Adrenal gland (tissue), 12 donors: ENCODE results near the gene MARCHF3. TPM values are rescaled to one million over a fixed set of nuclear protein-coding genes. Genes with fewer than 3 reads are reported as not detected.

ENCODE experiments used
- DNase-seq, 7 donors: peaks; one replicate each; pipeline ENCODE4 v3.0.0-alpha.2; 2019 to 2020
- H3K27ac ChIP-seq, 5 donors: fragments of 200-600 bp; sonication (generic) in 4 of 5; 1 replicate in 3 of 5; 2 replicates in 2 of 5; pipeline versions ENCODE4 v1.5.1 to v1.8.0; 2016 to 2020; ENCODE audit warnings: mild to moderate bottlenecking in 1 of 5
- H3K27me3 ChIP-seq: fragments of 200-600 bp; 2 replicates; pipeline ENCODE4 v1.8.0; 2021
- H3K36me3 ChIP-seq, 2 donors: fragments of 200-600 bp; replicated peaks in 1 of 2; 1 replicate in 1 of 2; 2 replicates in 1 of 2; pipeline versions ENCODE4 v1.5.1 to v1.8.0; 2018 to 2022
- H3K4me1 ChIP-seq, 2 donors: fragments of 200-600 bp; replicated peaks in 1 of 2; 1 replicate in 1 of 2; 2 replicates in 1 of 2; pipeline versions ENCODE4 v1.5.1 to v1.8.0; 2018 to 2021
- H3K4me3 ChIP-seq, 4 donors: fragments of 200-600 bp; sonication (generic) in 3 of 4; one replicate each; pipeline ENCODE4 v1.5.1; 2016 to 2018
- H3K9me3 ChIP-seq, 3 donors: fragments of 200-600 bp; sonication (generic) in 1 of 3; replicated peaks in 1 of 3; 1 replicate in 2 of 3; 2 replicates in 1 of 3; pipeline versions ENCODE4 v1.5.1 to v1.8.0; 2016 to 2021
- POLR2A ChIP-seq, 2 donors: fragments of 450-650 bp; IDR thresholded peaks; one replicate each; pipeline ENCODE4 v1.6.1; 2017; ENCODE audit warnings: antibody characterized with exemption in 2 of 2, mild to moderate bottlenecking in 2 of 2, moderate library complexity in 1 of 2
- WGBS, 4 donors: extraction: QIAGEN DNeasy Blood & Tissue Kit in 2 of 4; methylation state at CpG; one replicate each; pipeline versions ENCODE4 v1.1.5 to v1.1.7; 2013 to 2017; 5-methylcytosine and 5-hydroxymethylcytosine counted together
- intact Hi-C, 2 donors: fragments of 100-400 bp; cut with DNase I; formaldehyde crosslinking; loops; one replicate each; pipeline versions ENCODE4 v1.14.1 to v1.15.0; 2022 to 2023
- polyA plus RNA-seq, 3 donors: library from polyadenylated mRNA; stranded (reverse); fragments of 200-250 nt in 2 of 3; fragments of 350-450 nt in 1 of 3; fragmentation: Illumina TruSeq in 1 of 3; extraction: RNeasy Lipid Tissue Mini Kit (QIAGEN cat#74804) in 1 of 3; gene quantifications; one replicate each; pipeline ENCODE4 v1.2.3, GENCODE V29; 2013 to 2014
- total RNA-seq, 9 donors: library from RNA; depleted of rRNA in 4 of 9; stranded (reverse); fragments of >200 nt in 4 of 9; fragments of 120-200 nt in 1 of 9; fragmentation: NEBNext Ultra II Directional in 1 of 9; extraction: Animal tissue kit (Norgen Biotek cat#: 25700) in 1 of 9; gene quantifications; one replicate each; pipeline versions ENCODE4 v1.1.0 to v1.2.4, GENCODE V29; 2013 to 2023
- TF ChIP-seq, protein P1 (sequence below), 6 experiments: fragments of 450-650 bp in 4 of 6; fragments of 200-600 bp in 2 of 6; sonication (generic) in 1 of 6; IDR thresholded peaks; 1 replicate in 5 of 6; 2 replicates in 1 of 6; pipeline versions ENCODE4 v1.5.1 to v1.8.0; 2016 to 2021; ENCODE audit warnings: antibody characterized with exemption in 6 of 6, mild to moderate bottlenecking in 2 of 6, moderate library complexity in 1 of 6
- donor health status: healthy with polysubstance abuse.
- donor health status: Bipolar disorder and iron deficiency.
- donor health status: DM: yes; HTN: yes; CAD: no.
- donor health status: DM: no; HTN: no; CAD: no.
- donor health status: DM: no; HTN: no; CAD: no.
- donor health status: DM: yes; HTN: yes; CAD: no.

Gene MARCHF3
- total and polyA plus RNA-seq, 12 donors, result 3.9 to 48.9 (median 12.2) TPM

DNA sequence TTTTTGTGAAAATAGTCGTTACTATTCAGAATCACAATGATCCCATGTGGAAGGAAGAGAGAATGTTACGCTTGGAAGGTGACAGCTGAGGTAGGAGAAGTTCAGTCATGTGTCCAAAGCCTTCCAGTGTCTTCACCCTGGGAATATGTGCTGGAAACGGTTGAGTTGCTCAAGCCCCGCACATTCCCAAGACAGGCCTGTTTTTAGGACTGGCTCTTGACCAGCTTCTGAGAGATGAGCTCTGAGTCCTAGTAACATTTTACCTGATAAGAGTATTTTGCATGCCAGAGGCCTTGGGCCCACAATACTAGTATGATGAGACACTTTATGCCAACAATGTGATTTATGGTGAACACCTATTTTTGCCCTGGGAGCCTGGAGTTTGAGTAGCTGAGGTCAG, 151.7 kb downstream of the MARCHF3 start:
- 51 to 64% (median 54%) methylated on average over 4 of the region's 4 CpGs for WGBS, 4 donors
- no peaks in the 10 kb centered on the region for H3K27me3 ChIP-seq
- H3K4me1 ChIP-seq, result no peaks in the 10 kb centered on the region
- H3K27ac ChIP-seq, result peak overlapping the region in 1 of 5 donors; percentile 11
- H3K9me3 ChIP-seq, result no peaks in the 10 kb centered on the region
- peak in 1 of 7 donors; percentile 17 for DNase-seq
- TF ChIP-seq, protein P1, sequence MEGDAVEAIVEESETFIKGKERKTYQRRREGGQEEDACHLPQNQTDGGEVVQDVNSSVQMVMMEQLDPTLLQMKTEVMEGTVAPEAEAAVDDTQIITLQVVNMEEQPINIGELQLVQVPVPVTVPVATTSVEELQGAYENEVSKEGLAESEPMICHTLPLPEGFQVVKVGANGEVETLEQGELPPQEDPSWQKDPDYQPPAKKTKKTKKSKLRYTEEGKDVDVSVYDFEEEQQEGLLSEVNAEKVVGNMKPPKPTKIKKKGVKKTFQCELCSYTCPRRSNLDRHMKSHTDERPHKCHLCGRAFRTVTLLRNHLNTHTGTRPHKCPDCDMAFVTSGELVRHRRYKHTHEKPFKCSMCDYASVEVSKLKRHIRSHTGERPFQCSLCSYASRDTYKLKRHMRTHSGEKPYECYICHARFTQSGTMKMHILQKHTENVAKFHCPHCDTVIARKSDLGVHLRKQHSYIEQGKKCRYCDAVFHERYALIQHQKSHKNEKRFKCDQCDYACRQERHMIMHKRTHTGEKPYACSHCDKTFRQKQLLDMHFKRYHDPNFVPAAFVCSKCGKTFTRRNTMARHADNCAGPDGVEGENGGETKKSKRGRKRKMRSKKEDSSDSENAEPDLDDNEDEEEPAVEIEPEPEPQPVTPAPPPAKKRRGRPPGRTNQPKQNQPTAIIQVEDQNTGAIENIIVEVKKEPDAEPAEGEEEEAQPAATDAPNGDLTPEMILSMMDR (IDR thresholded peaks at IDR 0.05), result no peak
- no peak for TF ChIP-seq POLR2A (IDR thresholded peaks at IDR 0.05)
- intact Hi-C loops, result no loop called here
- no peak overlapping the region for H3K4me3 ChIP-seq
- no peaks in the 10 kb centered on the region for H3K36me3 ChIP-seq

DNA sequence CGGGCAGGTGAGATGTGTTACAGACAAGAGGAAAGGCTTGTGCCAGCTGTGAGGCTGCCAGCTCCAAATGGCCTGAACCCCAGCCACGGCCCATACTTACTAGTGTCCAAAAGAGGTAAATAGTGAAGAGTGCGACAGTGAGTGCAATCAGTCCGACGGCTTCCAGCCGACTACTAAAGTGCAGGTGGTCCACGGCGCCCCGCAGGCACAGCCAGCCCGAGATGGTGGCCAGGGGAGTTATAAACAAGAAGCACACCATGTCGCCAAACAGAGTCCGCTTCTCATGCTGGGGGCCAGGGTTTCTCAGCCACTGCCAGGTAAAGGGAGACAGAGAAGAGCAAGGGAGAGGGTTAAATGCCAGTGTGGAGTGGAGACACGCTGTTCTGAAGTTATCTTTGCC, 152.3 kb downstream of the MARCHF3 start:
- H3K9me3 ChIP-seq, result no peaks in the 10 kb centered on the region
- intact Hi-C loops, result no loop called here
- 83 to 90% (median 89%) methylated on average over 13 of the region's 13 CpGs for WGBS, 4 donors
- no peaks in the 10 kb centered on the region for H3K4me1 ChIP-seq
- H3K27ac ChIP-seq, result no peak overlapping the region
- no peak for DNase-seq
- H3K27me3 ChIP-seq, result no peaks in the 10 kb centered on the region
- TF ChIP-seq, protein P1 (IDR thresholded peaks at IDR 0.05), result no peak
- no peak for TF ChIP-seq POLR2A (IDR thresholded peaks at IDR 0.05)
- H3K36me3 ChIP-seq, result no peaks in the 10 kb centered on the region
- H3K4me3 ChIP-seq, result no peak overlapping the region

DNA sequence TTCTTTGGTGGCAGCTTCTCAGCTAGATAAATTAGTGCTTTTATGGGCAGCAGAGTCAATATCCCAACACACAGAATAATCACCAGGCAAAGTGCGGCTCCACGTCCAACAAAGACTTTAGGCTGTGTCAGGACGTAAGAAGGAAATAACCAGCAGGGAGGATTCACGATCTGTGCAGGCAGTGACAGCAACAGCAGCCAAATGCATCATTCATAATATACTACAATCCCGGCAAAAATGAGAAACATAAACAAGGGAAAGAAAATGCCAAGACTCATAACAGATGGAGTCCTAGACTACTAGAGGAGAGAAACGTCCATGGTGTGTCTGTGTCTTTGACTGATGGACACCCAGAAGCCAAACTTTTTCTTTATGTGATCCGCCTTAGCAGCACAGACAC, 152.8 kb downstream of the MARCHF3 start:
- Histone ChIP-seq H3K9me3 (no peaks in the 10 kb centered on the region), H3K4me1 (no peaks in the 10 kb centered on the region), H3K36me3 (no peaks in the 10 kb centered on the region), H3K4me3 (no peak overlapping the region), H3K27me3 (no peaks in the 10 kb centered on the region), H3K27ac (no peak overlapping the region)
- no peak for DNase-seq
- WGBS, 4 donors, result 80 to 83% (median 82%) methylated on average over 7 of the region's 7 CpGs
- no peak for TF ChIP-seq POLR2A (IDR thresholded peaks at IDR 0.05)
- TF ChIP-seq, protein P1 (IDR thresholded peaks at IDR 0.05), result no peak
- intact Hi-C loops, result no loop called here

DNA sequence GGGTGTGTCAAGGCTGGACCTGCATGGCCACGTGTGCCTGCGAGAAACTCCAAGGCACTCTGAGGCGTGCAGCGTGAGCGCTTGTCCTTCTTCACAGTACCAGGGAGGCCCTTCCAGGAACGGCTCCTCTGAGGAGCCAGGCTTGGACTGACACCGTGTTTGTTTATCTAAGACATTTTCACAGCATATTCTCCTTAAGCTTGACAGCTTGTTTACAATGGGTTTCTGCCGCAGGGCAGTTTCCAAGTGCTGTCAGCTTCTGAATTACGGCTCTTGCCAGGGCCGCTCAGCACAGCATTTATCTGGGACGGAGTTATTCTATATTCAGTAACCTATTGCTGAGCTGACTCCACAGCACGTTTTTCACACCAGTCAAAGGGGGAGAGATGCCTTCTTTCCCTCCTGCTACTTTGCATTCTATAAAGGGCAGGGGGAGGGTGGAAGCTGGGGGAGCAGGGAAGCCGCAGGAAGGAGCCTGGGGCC, 155.0 kb downstream of the MARCHF3 start:
- Histone ChIP-seq H3K36me3 (no peaks in the 10 kb centered on the region), H3K4me3 (no peak overlapping the region), H3K27ac (no peak overlapping the region), H3K27me3 (no peaks in the 10 kb centered on the region), H3K4me1 (no peaks in the 10 kb centered on the region), H3K9me3 (no peaks in the 10 kb centered on the region)
- 51 to 89% (median 72%) methylated on average over 10 to 13 of the region's 13 CpGs for WGBS, 4 donors
- TF ChIP-seq, protein P1 (IDR thresholded peaks at IDR 0.05), result no peak
- no peak for TF ChIP-seq POLR2A (IDR thresholded peaks at IDR 0.05)
- DNase-seq, result no peak
- intact Hi-C loops, result no loop called here
